HG03045 (cell line): ENCODE measurements around the gene NOS2.
"Not testable (repeated sequence)": the region's sequence is repeated elsewhere in the genome, so short reads cannot be mapped to it uniquely, and the experiment has no call there.

ENCODE experiments used
- ATAC-seq: cut with Tn5 transposase; IDR thresholded peaks from one replicate; pipeline ENCODE4 v1.9.1; 2021; ENCODE audit warnings: mild to moderate bottlenecking, moderate library complexity; ENCODE audit not compliant: unreplicated experiment

NOS2 gene

DNA sequence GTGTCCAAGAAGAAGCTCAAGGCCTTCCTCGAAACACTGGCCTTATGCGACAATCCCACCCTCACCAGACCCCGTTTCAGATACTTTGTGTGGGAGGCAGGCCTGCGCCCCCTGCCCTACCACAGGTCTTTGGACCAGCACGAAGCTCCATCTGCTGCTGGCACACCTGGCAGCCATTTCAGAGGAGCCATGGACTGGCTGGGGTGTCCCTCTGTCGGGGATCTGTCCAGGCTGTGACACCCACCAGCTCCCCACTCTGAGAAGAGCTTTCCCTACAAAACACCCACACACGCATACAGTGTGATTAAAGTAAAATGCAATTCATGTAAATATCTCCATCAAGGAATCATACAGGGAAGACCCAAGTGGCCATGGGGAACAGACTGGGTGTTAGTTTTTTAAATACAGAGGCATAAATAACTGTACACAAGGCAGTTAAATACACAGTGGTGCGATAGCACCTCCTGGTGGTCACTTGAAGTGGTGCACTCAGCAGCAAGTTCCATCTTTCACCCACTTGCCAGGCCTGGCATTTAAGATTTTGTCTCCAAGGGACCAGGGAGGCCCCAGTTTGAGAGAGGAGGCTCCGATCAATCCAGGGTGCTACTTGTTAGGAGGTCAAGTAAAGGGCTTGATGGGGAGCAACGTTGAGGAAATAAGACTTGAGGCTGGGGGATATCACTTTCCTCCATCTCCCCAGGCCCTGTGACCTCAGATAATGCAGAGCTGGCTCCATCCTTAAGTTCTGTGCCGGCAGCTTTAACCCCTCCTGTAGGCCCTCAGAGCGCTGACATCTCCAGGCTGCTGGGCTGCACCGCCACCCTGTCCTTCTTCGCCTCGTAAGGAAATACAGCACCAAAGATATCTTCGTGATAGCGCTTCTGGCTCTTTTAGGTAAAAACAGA, 43.6 kb downstream of the NOS2 start:
- ATAC-seq, result no peak

- ATAC-seq, result no peak
These were observed 44.4 kb downstream of the NOS2 start for GRCh38 chr17:27755706-27756466.

- no peak for ATAC-seq
These were observed 45.8 kb downstream of the NOS2 start for GRCh38 chr17:27754549-27754948.

DNA sequence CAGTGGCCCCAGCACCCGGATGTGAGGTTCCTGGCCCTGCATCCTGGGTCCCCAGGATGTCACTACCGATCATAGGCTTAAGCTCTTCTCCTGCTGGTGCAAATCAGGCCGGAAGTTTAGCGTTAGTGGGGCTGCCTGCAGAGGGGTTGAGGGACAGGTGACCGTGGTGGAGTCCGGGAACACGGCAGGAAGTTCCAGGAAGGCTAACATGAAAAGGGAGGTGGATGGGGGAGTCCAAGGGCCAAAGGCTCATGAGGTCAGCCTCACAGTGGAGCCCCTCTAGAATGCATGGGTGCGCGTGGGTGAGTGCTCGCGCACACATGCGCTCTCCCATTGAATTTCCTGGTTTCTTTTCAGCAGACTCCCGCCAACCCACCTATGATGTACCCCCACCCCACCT, 46.6 kb downstream of the NOS2 start:
- ATAC-seq, result not testable (repeated sequence)

DNA sequence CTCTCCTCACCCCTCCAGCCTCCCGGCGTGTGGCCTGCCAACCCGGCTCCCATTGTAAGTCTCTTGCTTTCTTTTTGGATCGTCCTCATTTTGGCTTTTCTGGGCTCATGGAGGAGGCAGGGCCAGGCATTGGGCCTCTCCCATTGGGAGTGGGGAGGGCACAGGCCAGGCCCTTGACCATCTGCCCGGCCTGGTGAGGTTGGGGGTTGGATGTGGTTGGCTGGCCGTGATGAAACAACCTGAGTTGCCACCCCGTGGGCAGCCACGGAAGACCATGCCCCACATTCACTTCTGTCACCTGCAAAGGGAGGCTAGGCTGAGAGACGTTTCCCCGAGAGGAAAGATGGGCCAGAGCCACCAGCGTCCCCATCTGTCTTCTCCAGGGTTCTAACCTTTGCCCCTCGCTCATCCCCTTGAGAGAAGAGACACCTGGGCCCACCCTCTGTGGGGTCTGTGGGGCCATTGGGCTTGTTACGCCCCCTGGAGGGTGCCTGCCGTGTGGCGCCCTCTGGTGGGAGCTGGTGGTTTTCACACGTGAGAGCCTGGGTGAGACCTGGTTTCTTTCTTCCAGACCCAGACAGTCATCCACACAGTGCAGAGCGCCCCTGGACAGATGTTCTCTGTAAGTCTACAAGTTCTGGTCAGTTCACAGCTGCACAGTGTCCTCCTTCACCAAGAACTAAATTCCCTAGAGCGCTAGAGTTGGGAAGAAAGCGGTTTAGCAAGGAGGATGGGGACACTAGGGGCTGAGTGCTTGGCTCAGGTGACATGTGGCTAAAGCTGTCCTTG, 47.3 kb downstream of the NOS2 start:
- not testable (repeated sequence) for ATAC-seq

- no peak for ATAC-seq
These were observed 48.5 kb downstream of the NOS2 start for GRCh38 chr17:27751622-27752490.

DNA sequence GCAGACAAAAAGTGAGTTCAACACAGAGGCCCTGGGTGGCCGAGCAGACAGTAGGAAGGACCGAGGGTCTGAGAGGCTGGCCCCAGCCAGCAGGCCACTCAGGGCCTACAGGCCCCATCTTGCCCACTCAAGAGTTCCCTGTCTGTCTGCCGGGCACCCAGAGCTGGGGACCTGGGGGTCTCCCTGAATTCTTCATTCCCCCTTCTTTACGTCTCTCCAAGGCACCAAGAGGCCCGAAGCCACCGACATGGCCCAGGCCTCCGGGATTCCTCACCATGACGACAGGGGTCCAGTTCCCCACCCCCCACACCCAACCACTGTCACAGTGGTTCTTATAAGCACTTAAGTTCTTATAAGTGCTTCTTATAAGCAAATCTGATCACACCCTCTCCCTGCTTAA, 49.2 kb downstream of the NOS2 start:
- no peak for ATAC-seq

- ATAC-seq, result not testable (repeated sequence)
These were observed 50.7 kb downstream of the NOS2 start for GRCh38 chr17:27749562-27750150.

DNA sequence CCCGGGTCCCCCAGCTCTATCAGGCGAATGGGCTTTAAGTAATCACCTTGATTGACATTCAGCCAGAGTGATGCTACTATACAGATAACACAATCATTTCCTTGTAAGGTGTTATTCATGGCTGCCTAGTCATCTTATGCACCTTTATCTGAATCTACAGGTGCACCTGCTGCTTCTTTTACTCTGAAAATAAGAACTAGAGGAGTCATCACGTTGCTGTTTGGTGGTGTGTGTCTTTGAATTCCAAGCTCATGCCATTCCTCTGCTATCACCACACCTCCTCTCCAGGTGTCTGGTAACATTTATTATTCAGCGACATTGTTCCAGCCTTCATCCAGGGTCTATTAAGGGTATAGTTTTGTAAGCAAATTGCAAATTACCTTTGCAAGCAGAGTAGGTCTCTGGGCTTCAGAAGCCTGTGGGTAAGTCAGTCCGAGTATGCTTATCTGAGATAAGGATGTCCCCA, 51.9 kb downstream of the NOS2 start:
- no peak for ATAC-seq

DNA sequence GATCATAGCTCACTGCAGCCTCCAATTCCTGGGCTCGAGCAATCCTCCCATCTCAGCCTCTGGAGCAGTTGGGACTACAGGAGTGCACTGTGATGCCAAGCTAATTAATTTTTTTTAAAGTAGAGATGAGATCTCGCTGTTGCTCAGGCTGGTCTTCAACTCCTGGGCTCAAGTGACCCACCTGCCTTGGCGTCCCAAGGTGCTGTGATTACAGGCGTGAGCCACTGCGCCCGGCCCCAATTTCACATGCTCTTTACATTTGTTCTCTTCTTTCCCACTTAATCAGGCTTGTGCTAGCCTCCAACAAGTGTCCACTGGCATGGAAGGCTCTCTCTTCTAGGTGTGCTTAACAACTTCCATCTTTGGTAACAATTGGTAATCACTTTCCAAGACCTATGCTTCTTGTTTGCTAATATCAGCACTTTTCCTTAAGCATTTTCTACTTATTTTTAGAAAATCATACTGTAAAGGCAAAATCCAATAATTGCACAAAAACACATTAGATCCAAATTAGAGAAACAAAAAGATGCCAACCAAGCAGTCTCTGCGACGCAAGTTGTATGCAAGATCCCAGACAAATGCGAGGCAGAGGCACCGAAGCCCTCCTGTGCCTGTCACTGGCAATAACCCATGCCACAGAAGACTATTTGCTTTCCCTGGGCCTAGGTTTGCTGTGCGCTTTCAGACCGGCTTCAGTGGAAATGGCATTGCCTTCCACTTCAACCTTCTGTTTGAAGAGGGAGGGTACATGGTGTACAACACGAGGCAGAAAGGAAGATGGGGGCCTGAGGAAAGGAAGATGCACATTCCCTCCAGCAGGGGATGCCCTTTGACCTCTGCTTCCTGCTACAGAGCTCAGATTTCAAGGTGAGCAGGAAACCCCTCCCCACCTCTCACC, 52.6 kb downstream of the NOS2 start:
- ATAC-seq, result no peak

DNA sequence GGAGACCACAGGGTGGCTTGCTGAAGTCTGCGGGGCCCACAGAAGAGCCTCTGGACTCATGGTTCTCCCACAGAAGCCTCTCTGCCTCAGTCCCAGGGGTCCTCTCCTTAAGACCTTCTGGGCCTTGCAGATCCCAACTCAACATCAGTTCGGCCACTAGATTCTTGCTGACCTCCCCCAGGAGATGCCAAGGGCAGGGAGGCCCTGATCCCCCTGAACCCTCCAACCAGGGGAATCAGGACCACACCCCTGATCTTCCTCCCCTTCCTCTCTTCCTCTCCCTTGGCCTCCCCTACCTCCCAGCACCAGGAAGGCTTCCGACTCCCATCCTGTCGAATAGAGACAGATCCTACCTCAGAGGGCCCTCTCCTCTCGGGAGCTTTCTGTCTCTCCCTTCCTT, 53.4 kb downstream of the NOS2 start:
- ATAC-seq, result no peak

- not testable (repeated sequence) for ATAC-seq
These were observed 54.0 kb downstream of the NOS2 start for GRCh38 chr17:27746320-27746719.

- not testable (repeated sequence) for ATAC-seq
These were observed 55.0 kb downstream of the NOS2 start for GRCh38 chr17:27745207-27745830.

- no peak for ATAC-seq
These were observed 56.9 kb downstream of the NOS2 start for GRCh38 chr17:27743281-27743885.

GRCh38 chr17:27741971-27742575, 58.3 kb downstream of the NOS2 start:
- ATAC-seq, result no peak

- no peak for ATAC-seq
These were observed 58.9 kb downstream of the NOS2 start for GRCh38 chr17:27741361-27741861.

- ATAC-seq, result not testable (repeated sequence)
These were observed 59.8 kb downstream of the NOS2 start for GRCh38 chr17:27740541-27740940.
